Measurements from ENCODE around the gene UNC5B.

UNC5B gene

DNA sequence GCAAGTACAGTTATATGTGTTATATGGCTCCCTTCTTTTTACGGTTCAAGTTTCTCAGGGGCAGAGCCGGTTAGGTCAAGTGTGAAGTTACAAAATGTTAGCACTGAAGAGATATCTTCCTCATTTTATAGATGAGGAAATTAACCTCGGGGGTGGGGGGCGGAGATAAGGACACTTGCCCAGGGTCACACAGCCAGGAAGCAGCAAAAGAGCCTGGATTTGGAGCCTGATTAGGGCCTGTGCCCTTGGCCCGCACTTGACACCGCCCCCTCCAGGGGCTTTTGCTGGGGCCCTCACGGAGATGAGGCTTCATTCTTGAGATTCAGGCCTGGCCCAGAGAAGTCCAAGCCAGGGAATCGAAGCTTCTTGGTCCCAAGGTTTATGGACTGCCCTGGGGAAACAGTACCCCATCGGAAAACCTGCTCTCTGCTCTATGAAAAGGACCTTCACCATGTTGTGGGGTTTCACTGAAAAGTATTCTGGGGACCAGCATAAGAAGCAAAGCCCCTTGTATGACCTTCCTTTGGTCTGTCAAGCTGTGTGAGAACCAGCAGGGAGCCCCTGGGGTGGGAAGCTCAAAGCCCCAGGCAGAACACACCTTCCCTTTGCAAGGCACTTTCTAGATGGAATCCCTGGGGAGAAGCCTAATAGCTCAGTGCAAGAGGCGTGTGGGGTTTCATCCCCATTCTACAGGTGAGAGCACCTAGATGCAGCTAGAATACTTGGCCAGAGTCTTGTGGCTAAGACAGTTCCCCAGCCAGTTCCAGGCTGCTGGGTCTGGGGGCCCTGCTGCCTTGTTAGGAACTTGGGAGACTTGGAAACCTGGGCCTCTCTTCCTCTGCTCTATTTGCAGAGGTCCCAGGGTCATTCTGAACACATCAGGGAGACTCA is 21.9 kb downstream of the UNC5B start:
- DNase-seq (ENCODE audit: low read depth), result no peak
- H3K4me3 ChIP-seq (ENCODE audit: control insufficient read depth, low read depth, low read length), result no peak overlapping the region
- no peak for TF ChIP-seq CTCF (IDR thresholded peaks at IDR 0.05; ENCODE audit: control insufficient read depth, insufficient read depth, low read depth, low read length, missing control alignments)

- H3K4me3 ChIP-seq (ENCODE audit: control insufficient read depth, low read depth, low read length), result no peak overlapping the region
- DNase-seq (ENCODE audit: low read depth), result no peak
- TF ChIP-seq CTCF (IDR thresholded peaks at IDR 0.05; ENCODE audit: control insufficient read depth, insufficient read depth, low read depth, low read length, missing control alignments), result no peak
Measured at GRCh38 chr10:71234970-71235685, 22.8 kb downstream of the UNC5B start.

DNA sequence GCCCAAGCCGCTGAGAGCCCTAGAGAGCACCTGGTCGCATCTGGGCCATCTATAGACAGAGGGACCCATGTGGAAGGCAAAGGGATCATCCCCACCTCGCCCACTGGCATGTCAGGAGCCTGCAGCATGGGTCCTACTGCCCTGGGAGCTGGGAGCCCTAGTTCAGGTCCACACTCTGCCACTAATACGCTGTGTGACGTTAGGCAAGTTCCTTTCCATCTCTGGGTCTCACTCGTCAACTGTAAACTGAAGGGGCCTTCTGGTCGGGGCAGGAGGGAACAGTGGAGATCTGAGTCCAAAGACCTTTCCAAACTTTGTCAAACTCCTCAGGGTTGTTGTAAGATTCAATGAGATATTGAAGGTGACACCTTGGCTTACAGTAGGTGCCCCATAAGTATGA is 23.4 kb downstream of the UNC5B start:
- DNase-seq (ENCODE audit: low read depth), result no peak
- H3K4me3 ChIP-seq (ENCODE audit: control insufficient read depth, low read depth, low read length), result no peak overlapping the region
- TF ChIP-seq CTCF (IDR thresholded peaks at IDR 0.05; ENCODE audit: control insufficient read depth, insufficient read depth, low read depth, low read length, missing control alignments), result no peak

GRCh38 chr10:71236286-71236685 is 23.9 kb downstream of the UNC5B start:
- H3K4me3 ChIP-seq (ENCODE audit: control insufficient read depth, low read depth, low read length), result no peak overlapping the region
- DNase-seq (ENCODE audit: low read depth), result no peak
- TF ChIP-seq CTCF (IDR thresholded peaks at IDR 0.05; ENCODE audit: control insufficient read depth, insufficient read depth, low read depth, low read length, missing control alignments), result no peak

DNA sequence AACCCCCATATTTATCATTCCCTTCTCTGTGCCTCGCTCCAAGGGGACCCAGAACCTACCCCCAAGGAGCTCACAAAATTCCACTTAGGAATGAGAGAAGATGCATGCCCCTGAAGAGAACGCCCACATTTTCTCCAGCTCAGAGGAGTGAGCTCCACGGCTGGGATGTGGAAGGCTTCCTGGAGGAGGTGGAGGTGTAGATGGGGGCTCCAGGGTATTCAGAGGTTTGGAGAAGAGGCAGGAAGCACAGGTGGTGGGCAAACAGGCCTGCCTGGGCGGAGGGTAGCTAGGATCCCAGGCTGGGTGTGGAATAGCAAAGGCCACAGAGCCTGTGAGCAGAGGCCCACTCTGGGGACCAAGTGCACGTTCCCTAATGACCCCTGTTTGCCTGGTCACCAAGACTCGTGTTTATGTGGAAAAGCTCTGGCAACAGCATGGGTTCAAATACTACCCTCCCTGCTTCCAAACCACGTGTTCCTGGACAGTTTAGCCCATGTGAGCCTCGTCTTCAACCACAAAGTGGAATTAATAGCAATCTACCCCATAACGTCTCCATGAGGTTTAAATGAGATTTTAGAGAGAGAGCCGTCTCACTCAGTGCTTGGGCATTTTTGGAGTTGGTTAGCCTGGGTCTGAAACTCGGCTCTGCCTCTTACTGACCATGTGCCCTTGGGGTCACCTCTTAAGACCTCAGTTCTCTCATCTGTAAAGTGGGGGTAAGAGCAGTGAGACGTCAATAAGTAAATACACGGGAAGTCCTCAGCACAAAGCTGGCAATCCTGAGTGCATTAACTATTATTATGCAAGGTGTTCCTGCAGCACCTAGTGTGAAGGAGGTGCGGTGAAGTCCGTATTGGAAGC is 24.7 kb downstream of the UNC5B start:
- no peak for DNase-seq (ENCODE audit: low read depth)
- no peak for TF ChIP-seq CTCF (IDR thresholded peaks at IDR 0.05; ENCODE audit: control insufficient read depth, insufficient read depth, low read depth, low read length, missing control alignments)
- H3K4me3 ChIP-seq (ENCODE audit: control insufficient read depth, low read depth, low read length), result no peak overlapping the region
